HG03045 (cell line): Measurements from ENCODE around the gene CREG2.

Source experiments
- ATAC-seq: cut with Tn5 transposase; IDR thresholded peaks from one replicate; pipeline ENCODE4 v1.9.1; 2021; ENCODE audit warnings: mild to moderate bottlenecking, moderate library complexity; ENCODE audit not compliant: unreplicated experiment

CREG2 gene

DNA sequence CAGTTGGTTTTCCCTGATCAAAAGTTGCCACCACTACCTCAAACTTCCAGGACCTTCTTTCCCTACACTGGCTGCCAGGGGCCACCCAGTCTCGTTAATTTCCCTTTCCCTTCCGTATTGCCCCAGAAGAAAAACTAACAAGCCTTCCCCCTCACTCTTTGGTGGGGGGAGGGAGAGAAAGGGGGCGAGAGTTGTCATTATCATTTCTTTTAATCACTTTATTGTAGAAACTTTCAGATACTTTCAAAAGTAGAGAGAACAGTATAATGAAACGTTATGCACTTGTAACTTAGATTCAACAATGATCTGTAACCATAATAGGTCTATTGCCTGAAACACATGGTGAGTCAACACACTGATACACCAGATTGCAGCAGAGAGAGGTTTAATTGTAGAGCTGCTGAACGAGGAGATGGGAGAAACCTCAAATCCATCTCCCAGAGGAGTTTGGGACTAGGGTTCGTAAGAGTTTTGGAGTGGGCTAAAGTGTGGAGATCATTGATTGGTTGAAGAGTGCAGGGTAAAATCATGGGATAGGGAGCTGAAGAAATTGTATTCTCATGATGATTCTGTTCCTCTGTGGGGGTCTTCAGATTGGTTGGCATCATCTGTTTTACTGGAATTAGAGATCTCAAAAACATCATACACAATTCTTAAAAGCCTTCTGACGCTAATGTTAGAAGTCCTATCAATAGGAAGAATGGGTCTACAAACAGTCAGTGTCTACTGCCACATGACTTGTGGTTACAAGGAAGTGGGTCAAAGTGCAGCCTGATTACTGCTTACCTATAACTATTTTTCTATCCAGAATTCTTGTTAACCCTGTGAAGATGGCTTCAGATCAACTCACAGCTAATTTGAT lies 76.2 kb downstream of the CREG2 start:
- ATAC-seq = no peak

- no peak for ATAC-seq
These were observed 77.0 kb downstream of the CREG2 start for GRCh38 chr2:101310090-101310833.

- peak; percentile 71 for ATAC-seq
These were observed 78.7 kb downstream of the CREG2 start, which contains the start of gene RNF149 for GRCh38 chr2:101308432-101309210. Gene RNF149 (minus strand): TSS chr2:101308701. CDS start chr2:101308588, 113 bp downstream.

DNA sequence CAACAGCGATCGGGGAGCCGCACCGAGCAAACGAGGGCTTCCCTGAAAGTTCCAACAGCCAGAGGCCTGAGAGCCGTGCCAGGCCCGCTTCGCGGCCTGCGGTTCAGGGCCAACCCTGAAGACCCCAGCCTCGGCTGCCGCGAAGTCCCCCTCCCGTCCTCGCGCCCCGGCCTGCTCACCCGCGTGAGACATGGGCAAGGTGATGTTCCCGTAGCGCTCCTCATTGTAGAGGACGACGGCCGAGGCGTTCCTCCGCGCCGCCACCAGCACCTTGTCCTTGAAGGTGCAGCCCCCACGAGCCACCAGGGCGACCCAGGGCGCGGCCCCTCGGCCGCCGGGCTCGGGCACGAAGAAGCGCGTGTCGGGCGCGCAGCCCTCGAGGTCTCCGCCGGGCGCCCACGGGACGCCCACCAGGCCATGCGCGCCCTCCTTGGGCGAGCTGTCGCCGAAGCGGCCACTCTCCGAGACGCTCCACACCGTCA lies 79.3 kb downstream of the CREG2 start:
- peak; percentile 19 for ATAC-seq

- ATAC-seq = no peak
These were observed 79.8 kb downstream of the CREG2 start for GRCh38 chr2:101307503-101307902.

GRCh38 chr2:101306410-101306809 lies 80.9 kb downstream of the CREG2 start:
- ATAC-seq = peak; percentile 5

DNA sequence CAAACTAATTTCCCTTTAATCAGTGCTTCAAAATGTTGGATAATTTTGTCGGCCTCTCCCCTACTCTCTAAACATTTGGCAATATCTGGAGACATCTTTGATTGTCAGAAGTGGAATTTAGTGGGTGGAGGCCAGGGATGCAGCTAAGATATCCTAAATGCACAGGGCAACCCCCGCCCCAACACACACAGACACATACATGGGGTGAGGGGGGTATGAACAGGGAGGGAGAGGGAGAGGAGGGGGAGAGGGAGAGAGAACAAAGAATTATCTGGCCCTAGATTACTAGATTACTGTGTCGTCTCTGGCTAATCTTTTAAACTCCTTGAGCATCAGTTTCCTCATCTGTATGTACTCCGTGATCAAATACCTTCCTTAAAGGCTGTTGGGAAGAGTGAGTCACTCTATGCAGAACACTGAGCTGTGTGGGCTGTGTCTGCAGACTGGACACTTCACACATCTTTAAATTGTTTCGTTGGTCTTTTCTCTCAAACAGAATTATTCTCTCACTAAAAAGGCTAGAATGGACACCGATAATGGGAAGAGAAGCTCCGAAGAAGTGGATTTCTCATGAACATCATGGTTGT lies 81.7 kb downstream of the CREG2 start:
- ATAC-seq = no peak

- no peak for ATAC-seq
These were observed 82.3 kb downstream of the CREG2 start for GRCh38 chr2:101305035-101305434.

GRCh38 chr2:101303688-101304087 lies 83.6 kb downstream of the CREG2 start:
- ATAC-seq = no peak

GRCh38 chr2:101302016-101302415 lies 85.3 kb downstream of the CREG2 start:
- no peak for ATAC-seq

DNA sequence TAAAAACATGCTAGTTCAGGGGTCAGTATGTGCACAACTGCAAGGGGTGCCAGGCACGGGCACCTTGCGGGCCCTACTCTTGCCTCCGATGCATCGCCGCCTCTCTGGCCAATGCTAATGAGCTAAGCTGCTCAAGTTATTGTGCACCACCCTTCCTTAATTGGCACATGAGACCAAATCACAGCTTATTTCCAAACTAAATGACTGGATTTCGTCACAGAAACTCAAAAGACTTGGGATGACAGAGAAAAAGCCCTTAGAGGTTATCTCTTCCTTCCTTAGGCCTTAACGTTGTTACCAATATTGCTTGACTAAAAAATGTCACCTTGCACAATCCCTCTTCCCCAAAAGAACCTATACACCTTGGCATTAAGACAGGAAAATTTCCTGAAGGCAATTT lies 86.5 kb downstream of the CREG2 start:
- no peak for ATAC-seq

DNA sequence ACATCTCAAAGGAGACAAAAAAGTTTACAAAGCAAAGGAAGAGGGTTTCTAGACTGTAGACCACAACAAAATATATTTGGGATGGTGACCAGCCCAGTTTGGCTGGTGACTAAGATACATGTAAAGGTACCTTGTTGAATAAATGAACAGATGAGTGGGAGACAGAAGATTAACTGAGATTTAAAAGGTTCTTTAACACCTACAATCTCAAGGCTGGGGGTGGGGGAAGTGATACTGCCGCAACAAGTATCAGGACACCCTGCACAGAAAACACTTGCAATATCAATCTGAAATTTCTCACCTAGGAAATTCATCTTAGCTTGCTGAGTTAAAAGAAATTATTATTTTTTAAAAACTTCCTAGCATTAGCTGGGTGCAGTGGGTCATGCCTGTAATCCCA lies 87.1 kb downstream of the CREG2 start:
- no peak for ATAC-seq

GRCh38 chr2:101299604-101300003 lies 87.7 kb downstream of the CREG2 start:
- no peak for ATAC-seq

DNA sequence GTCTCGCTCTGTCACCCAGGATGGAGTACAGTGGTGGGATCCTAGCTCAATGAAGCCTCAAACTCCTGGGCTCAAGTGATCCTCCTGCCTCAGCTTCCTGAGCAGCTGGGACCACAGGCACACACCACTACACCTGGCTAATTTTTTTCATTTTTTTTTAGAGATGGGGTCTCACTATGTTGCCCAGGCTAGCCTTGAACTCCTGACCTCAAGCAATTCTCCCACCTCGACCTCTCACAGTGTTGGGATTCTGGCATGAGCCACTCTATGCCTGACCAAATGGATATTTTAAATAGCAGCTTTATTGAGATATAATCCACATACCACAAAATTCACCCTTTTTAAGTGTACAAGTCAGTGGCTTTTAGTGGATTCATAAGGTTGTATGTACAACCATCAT lies 89.9 kb downstream of the CREG2 start:
- no peak for ATAC-seq

DNA sequence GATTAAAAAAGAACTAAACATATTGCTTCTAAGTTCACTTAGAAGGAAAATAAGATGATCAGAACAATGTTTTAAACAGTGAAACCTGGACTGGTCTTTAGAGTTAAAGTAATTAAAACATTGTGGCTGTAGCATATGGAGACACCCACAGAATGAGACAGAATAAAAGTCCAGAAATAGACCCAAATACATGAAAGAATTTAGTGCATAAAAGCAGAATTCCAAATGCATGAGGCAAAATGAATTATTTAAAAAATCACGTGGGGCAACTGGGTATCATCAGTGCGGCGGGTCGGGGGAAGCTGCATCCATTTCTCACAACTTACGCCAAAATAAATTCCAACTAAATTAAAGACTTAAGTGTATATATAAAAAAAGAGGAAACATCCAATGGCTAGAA lies 90.9 kb downstream of the CREG2 start:
- no peak for ATAC-seq

DNA sequence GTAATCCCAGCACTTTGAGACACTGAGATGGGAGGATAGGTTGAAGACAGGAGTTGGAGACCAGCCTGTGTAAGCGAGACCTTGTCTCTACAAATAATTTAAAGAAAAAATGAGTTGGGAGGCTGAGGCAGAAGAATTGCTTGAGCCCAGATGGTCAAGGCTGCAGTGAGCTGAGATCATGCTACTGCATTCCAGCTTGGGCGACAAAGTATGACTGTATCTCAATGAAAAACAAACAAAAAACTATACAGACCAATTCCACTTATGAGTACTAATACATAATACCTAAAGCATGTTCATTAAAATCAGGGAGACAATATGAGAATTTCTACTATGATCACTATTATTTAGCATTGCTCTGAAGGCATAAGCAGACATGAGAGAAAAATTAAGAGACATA lies 91.4 kb downstream of the CREG2 start:
- ATAC-seq = no peak
